IPS DF 19.7 (cell line): ENCODE measurements around the gene ARHGAP15.
"Not testable (repeated sequence)": the region's sequence is repeated elsewhere in the genome, so short reads cannot be mapped to it uniquely, and the experiment has no call there.

Experiments used
- DNase-seq: peaks from one replicate; pipeline ENCODE4 v3.0.0-alpha.2; 2013; ENCODE audit warnings: low read depth, low spot score

Gene ARHGAP15

GRCh38 chr2:143526498-143526897, 397.3 kb downstream of the ARHGAP15 start:
- no peak for DNase-seq

DNA sequence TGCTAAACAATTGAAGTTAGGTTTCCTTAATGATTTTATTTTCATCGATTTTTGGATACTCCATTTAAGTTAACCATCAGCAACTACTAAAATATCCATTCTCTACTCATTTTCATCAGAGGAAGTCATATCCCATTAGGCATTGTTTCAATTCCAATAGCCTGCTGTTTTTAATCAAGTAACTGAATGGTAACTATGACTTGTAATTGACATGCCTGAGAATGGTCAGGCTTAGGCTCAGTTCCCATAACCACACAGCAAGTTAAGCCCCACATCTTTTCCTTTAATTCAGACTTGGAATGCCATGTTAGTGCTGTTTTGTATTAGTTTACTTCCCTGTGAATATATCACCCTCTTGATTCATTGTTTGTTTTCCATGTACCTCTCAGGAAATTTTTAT, 398.8 kb downstream of the ARHGAP15 start:
- DNase-seq, result no peak

GRCh38 chr2:143529118-143529720, 400.0 kb downstream of the ARHGAP15 start:
- no peak for DNase-seq

- no peak for DNase-seq
Observed at GRCh38 chr2:143530758-143531157, 401.5 kb downstream of the ARHGAP15 start.

- no peak for DNase-seq
Observed at GRCh38 chr2:143532061-143532460, 402.8 kb downstream of the ARHGAP15 start.

DNA sequence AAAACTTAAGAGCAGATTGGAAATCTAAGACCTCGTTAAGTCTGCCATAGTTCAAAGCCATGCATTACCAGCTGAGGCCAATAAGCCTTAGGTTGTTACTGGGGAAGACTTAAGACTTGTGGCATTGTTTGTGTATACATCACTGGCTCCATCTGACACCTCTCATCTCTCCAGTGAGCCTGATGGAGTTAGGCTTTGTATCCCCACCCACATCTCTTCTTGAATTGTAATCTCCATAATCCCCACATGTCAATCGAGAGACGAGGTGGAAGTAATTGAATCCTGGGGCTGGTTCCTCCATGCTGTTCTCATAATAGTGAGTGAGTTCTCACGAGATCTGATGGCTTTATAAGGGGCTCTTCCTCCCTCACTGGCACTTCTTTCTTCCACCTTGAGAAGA, 404.6 kb downstream of the ARHGAP15 start:
- DNase-seq, result no peak

GRCh38 chr2:143535802-143536201, 406.6 kb downstream of the ARHGAP15 start:
- DNase-seq, result no peak

GRCh38 chr2:143541899-143542298, 412.7 kb downstream of the ARHGAP15 start:
- not testable (repeated sequence) for DNase-seq

GRCh38 chr2:143545059-143545948, 416.1 kb downstream of the ARHGAP15 start:
- DNase-seq, result no peak

DNA sequence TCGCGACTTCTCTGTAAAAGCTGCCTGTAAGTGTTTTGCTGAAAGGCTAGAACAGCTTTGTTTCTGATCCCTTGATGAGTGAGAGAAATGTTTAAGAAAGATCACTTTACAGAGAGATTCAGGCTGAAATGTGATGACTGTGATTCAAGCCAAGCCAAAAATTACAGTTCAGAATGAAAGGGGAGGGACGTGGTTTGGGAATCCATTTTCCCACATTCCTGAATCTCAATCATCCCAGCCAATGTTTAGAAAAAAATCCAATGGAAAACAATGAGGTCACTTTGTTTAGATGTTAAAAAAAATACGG, 416.7 kb downstream of the ARHGAP15 start:
- no peak for DNase-seq

DNA sequence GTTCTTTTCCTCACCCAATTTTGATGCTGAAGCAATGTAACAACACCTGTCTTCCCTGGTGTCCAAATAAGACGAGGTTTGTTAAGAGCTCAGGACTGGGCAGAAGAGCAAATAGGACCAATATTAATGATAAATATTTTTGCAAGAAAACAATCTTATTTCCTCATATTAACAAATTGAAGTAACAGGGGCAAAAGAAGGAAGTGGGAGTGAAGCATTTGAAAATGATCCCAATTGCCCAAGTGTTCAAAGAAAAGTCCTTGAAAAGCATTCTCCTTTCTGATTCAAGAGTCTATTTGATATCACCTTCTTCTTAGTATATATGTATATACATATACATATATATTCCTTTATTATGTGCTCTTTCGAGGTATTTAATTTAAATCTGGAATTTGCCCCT, 418.8 kb downstream of the ARHGAP15 start:
- DNase-seq, result no peak

- DNase-seq, result no peak
Observed at GRCh38 chr2:143550500-143550899, 421.3 kb downstream of the ARHGAP15 start.

- DNase-seq, result no peak
Observed at GRCh38 chr2:143551971-143552650, 422.9 kb downstream of the ARHGAP15 start.

GRCh38 chr2:143553261-143553660, 424.0 kb downstream of the ARHGAP15 start:
- no peak for DNase-seq

- DNase-seq, result no peak
Observed at GRCh38 chr2:143558665-143559064, 429.4 kb downstream of the ARHGAP15 start.

GRCh38 chr2:143559147-143559546, 429.9 kb downstream of the ARHGAP15 start:
- DNase-seq, result no peak

DNA sequence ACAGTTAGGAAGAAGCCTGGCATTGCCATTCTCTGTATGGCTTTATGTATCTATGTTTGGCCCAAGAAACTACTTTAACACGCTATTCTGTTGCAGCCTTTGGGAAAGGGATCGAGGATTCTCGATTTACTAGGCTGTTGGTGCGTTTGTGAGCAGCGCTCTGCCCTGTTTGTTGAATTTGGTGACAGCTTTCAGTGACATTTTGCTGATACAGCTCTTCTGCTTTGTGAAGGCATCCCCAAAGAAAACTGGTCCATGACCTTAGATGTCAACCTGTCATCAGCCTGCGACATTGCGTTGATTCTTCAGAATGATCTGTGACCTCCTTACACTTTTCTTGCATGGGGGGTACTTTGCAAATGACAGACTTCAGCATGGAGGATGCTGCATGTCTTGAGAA, 431.5 kb downstream of the ARHGAP15 start:
- DNase-seq, result no peak

GRCh38 chr2:143564419-143564818, 435.2 kb downstream of the ARHGAP15 start:
- DNase-seq, result no peak

GRCh38 chr2:143571747-143572146, 442.5 kb downstream of the ARHGAP15 start:
- DNase-seq, result no peak

DNA sequence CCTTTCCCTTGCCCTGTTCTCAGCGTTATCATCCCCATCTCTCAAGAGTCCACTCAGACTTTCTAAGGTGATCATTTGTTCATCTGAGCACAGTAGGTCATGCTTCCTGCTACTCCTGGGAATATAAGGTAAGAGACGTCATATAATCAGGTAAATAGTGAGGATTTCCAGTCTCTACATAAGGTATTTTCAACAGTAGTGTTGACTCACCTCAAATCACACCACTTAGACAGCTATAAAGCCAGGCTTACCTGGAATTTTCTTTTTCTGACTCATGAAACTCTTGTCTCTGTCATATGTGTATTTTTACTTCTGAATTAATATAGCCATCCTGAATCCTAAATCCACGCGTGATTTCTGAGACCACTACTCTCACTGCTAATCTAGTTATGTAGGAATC, 443.2 kb downstream of the ARHGAP15 start:
- DNase-seq, result no peak

DNA sequence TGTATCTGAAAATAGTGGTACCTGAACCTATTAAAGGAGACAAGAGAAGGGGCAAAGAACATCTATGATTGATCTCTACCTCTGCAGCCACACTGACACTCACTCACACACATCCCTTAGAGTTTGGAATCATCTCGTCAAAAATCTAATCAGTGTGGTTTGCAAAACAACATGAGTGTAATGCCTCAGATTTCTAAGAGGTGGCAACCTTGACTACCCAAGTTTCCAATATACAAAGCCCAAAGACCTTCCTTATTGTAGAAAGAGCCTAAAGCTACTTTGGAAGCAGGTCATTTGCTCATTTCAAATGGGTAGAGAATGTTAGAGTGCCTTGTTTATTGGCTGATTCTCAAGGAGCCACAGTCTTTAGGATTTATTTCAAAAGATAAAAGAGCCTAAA, 444.9 kb downstream of the ARHGAP15 start:
- no peak for DNase-seq

DNA sequence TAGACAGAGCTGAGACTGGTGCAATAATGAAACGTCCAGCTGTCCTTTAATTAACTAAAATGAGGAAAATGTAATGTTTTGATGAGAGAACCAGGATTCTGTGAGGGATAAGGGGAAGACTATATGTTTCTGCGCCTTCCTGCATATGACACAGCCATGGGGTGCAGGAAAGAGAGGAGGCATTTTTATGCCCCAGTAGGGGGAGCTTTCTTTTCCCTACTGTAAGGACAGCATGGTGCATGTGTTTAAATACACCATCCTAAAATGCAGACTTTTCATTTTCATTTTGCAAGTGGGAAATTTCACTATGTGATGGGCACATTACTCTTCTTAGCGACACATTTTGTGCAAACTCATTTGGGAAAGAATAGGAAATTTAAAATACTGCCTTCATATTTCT, 446.1 kb downstream of the ARHGAP15 start:
- no peak for DNase-seq

- peak; percentile 20 for DNase-seq
Observed at GRCh38 chr2:143577489-143577888, 448.3 kb downstream of the ARHGAP15 start.
